GM12874 (cell line): Measurements from ENCODE around the gene MGAT5B.

Experiments used
- TF ChIP-seq, protein P1 (sequence below): IDR thresholded peaks from 2 replicates; pipeline ENCODE4 v1.5.1; 2011; ENCODE audit warnings: low read depth, mild to moderate bottlenecking, control low read depth, low read length, moderate library complexity; ENCODE audit not compliant: insufficient read depth

The MGAT5B gene

DNA sequence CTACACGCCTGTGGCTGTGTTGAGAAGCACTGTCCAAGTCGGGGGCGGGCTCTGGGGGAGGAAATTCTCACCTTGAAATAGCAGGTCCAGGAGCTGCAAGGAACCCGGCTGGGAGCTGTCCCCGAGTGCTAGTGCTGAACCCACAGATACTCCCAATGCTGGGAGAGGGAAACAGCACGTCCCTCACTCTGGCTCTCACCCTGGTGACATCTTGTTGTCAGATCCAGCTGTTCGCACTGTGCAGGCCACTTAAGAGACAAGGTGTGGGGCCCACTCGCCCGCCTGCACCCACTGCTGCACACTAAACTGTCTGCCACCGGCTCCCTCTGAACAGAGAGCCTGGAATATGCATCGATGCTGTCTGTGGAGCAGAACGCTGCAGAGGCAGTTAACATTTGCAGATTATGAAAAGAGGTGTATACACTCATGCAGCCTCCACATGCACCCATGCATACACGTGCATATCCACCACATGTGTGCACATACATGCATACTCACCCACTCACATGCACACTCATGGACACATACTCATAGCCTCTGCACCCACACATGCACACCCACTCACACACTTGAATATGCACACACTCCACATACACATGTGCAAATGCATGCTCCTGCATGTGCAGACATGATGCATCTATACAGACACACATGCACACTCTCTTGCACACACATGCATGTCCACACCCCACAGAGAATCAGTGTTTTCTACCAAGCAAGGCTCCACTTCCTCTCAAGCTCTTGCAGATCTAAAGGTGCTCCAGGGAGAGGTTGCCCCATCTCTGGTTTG is 42.0 kb downstream of the MGAT5B start:
- TF ChIP-seq, protein P1, sequence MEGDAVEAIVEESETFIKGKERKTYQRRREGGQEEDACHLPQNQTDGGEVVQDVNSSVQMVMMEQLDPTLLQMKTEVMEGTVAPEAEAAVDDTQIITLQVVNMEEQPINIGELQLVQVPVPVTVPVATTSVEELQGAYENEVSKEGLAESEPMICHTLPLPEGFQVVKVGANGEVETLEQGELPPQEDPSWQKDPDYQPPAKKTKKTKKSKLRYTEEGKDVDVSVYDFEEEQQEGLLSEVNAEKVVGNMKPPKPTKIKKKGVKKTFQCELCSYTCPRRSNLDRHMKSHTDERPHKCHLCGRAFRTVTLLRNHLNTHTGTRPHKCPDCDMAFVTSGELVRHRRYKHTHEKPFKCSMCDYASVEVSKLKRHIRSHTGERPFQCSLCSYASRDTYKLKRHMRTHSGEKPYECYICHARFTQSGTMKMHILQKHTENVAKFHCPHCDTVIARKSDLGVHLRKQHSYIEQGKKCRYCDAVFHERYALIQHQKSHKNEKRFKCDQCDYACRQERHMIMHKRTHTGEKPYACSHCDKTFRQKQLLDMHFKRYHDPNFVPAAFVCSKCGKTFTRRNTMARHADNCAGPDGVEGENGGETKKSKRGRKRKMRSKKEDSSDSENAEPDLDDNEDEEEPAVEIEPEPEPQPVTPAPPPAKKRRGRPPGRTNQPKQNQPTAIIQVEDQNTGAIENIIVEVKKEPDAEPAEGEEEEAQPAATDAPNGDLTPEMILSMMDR = no peak

DNA sequence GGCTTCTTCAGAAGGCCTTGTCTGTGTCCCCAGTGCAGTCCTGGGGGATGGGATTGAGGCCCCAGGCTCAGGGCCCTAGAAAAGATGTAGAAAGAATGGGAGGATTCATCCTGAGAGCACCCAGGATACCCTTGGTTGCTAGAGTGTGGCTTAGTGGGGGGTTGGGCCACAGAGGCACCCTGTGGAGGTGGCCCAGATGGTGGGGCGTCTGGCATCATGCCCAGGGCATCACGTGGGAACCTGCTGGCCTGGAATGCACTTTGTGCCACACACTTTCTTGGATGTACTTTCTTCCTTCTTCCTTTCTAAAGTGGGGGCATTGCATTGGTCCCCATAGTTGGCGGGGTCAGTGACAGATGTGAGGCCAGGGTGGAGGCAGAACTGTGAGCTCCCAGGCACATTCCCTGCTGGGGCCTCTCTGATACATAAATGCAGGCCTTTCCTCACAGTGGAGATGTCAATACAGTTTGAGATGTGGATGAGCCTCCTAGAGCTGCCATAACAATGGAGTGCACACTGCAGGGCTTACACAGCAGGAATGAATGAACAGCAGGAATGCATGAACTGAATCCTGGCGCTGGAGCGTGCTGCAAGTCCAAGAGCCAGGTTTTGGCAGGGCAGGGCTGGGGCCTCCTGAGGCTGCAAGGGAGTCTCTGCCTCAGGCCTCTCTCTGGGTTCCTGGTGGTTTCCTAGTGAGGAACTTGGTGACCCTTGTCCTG is 43.3 kb downstream of the MGAT5B start:
- TF ChIP-seq, protein P1 = no peak

DNA sequence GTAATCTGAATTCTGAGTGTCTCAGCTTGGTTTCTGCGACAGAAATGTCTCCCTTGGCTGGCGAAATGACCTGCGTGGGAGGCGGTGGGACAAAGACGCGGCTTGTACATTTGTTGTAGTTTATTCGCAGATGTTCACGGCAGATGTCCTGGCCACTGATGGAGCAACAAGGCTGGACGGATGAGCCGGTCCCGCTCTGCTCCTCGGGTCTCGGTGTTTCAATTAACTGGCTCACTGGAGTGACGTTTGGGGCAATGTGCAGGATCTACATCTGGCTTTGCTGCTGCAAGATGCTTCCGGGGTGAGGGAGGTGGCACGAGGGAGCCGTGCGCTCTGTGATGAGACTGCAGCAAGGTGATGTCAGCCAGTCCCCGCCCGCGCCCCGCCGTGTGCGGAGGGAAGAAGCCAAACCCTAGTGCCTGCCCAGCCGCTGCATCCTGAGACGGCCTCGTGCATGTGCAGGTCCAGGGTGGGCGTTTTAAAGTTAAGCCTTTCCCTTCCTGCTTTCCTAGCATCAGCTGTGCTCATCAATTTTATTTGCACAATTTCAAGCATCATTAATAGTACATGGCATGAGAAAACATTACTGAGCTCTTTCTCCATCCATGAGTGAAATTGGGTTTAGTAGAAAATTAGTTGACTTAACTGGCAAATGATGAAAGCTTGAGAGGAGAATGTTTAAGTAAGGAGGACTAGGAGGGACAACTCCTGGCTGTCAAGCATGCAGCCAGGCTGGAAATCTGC is 44.4 kb downstream of the MGAT5B start:
- TF ChIP-seq, protein P1 = no peak

DNA sequence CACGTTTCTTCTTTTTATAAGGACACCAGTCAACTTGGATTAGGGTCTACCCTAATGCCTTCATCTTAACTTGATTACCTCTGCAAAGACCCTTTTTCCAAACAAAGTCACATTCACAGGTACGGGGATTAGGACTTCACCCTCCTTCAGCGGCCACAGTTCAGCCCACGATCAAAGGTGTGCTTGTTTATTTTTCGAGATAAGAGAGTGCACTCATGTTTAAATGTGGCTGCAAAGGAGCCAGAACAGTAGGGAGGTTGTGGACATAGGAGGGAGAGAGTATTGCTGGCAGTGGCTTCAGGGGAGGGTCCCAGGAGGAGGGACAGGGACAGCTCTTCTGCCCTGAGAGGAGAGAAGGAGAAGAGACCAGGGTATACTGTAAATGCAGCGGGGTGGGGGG is 46.7 kb downstream of the MGAT5B start:
- TF ChIP-seq, protein P1 = no peak

DNA sequence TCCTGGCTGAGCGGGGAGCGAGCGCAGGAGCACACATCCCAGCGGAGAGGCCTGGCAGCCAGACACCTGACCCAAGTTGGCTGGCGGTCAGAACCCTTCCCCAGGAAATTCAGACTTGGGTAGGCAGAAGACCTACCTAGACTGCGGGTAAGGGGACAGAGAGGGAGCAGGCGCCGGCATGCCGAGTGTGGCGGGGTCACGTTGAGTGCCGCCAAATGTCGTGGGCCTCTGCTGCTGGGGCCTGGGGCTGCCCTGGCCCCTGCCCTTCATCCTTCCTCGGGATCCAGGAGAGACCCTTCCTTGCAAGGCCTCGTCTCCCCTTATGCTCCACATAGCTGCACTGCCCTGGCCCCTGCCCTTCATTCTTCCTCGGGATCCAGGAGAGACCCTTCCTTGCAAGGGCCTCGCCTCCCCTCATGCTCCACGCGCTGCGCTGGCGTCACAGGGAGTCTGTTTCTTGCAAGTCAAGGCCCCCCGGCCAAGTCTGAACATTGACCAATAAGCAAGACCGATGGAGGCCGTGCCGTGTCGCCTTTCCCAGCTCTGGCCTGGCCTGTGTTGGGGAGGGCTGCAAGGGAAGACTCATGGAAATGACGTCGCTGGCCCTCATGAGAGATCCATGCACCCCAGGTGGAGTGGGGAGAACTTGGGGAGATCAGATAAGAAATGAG is 47.8 kb downstream of the MGAT5B start:
- TF ChIP-seq, protein P1 = no peak

DNA sequence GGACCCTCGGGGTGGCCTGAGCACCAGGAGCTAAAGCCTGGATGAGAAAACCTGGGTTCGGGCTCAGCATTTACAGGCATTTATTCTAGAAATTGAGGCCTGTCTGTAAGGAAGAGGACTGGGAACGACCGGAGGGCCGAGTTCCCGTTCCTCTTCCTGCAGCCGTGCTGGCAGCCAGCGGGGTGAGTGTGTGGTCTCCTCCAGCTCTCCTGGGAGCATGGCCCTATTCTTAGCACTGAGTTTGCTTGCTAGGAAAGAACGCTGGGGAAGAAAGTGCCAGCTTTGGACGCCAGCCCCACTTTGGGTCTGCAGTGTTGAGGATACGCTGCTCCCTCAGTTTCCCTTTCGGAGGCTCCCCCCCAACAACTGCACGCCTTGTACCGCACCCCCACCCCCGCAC is 49.6 kb downstream of the MGAT5B start:
- TF ChIP-seq, protein P1 = no peak

DNA sequence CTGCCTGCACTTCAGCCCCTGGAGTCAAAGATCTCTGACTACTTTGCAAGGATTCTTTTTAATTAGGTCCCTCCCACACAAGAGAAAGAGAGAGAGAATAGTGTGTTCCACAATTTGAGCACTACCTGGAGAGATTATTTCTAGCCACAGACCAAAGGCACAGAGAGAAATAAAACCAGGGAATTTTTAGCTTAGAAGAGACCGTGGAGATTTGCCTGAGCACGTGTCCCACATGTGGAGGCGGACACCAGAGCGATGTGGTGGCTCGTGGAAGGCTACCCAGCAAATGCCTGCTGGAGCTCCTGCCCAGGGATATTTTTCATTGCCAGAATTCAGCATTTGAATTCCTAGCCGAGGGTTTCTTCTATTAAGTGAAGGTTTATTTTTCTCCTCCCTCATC is 50.6 kb downstream of the MGAT5B start:
- TF ChIP-seq, protein P1 = no peak
